ENCODE data around the gene AVL9.
"Not testable (repeated sequence)": the region's sequence is repeated elsewhere in the genome, so short reads cannot be mapped to it uniquely, and the experiment has no call there.

The AVL9 gene

DNA sequence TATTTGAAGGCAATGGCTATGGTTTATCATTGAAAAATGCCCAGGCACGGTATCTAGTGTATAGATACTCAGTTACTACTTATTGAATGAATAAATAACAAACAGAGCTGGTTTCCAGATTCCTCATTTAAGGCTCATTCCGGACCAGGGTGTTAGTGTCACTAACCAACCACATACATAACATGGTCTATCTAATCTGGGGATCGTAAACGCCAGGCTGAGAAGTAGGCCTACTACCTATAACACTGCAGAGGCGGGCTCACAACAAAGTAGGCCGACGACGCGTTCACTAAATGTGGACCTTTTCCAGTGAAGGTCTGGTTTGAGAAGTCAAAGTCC lies 5.5 kb upstream of the AVL9 start:
- H3K4me1 ChIP-seq (ENCODE audit: low read depth, poor library complexity, severe bottlenecking): peaks cover 8% of the 10 kb centered on the region
- peak overlapping the region; percentile 71 for H3K4me2 ChIP-seq
- no peak overlapping the region for H3K4me3 ChIP-seq (IDR thresholded peaks at IDR 0.05; ENCODE audit: insufficient read depth, low read depth, low read length)
- peak overlapping the region; percentile 77 for H3K27ac ChIP-seq
- H2AFZ ChIP-seq (ENCODE audit: low read depth): peak overlapping the region; percentile 97
- H4K20me1 ChIP-seq (ENCODE audit: insufficient read depth): no peaks in the 10 kb centered on the region
- H3K27me3 ChIP-seq (ENCODE audit: insufficient read depth, low read depth): no peaks in the 10 kb centered on the region
- H3K36me3 ChIP-seq (ENCODE audit: insufficient read depth): no peaks in the 10 kb centered on the region; the same call in 1 of the 2 replicates
- peaks cover 16% of the 10 kb centered on the region for H3K79me2 ChIP-seq (ENCODE audit: insufficient read depth, low read depth)
- H3K9ac ChIP-seq: peak overlapping the region; percentile 77
- TF ChIP-seq, protein P1, sequence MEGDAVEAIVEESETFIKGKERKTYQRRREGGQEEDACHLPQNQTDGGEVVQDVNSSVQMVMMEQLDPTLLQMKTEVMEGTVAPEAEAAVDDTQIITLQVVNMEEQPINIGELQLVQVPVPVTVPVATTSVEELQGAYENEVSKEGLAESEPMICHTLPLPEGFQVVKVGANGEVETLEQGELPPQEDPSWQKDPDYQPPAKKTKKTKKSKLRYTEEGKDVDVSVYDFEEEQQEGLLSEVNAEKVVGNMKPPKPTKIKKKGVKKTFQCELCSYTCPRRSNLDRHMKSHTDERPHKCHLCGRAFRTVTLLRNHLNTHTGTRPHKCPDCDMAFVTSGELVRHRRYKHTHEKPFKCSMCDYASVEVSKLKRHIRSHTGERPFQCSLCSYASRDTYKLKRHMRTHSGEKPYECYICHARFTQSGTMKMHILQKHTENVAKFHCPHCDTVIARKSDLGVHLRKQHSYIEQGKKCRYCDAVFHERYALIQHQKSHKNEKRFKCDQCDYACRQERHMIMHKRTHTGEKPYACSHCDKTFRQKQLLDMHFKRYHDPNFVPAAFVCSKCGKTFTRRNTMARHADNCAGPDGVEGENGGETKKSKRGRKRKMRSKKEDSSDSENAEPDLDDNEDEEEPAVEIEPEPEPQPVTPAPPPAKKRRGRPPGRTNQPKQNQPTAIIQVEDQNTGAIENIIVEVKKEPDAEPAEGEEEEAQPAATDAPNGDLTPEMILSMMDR (conservative IDR thresholded peaks at IDR 0.05; ENCODE audit: low read depth, low read length): no peak

DNA sequence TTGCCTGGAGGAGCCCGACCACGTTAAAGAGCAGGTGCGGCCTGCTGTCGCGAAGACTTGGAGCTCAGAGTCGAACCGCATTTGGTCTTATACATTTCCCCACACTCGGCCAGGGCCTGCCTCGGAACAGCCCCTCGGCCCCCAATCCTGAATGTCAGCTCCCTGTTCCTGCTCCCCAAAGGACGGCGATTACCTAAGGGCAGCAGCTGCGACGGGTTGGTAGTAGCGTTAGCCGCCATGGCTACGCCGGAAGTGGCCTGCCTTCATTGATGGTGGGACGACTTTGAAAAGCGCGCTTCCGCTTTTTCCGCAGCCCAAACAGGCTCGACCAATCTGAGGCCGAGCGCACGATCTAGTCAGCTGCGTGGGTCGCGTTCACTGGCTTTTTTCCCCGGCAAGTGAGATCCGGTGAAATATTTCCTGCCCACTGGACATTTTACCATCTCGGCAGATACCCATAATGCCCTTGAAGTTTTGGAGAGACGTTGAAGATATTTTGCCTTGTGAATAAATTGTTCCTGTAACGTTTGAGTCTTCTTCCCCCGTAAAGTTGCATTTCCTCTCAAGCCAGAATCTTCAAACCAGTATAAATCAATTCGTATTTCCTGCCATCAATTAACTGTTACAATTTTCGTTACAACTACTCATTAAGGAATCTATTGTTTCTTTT lies 5.0 kb upstream of the AVL9 start, which contains the start of gene LSM5:
Gene LSM5 (minus strand): TSS at position 254 of the 670 bp plus-strand sequence. CDS start 15 bp downstream, at position 239.
- H3K79me2 ChIP-seq (ENCODE audit: insufficient read depth, low read depth): peaks cover 16% of the 10 kb centered on the region
- H4K20me1 ChIP-seq (ENCODE audit: insufficient read depth): no peaks in the 10 kb centered on the region
- peak within 1 kb of the TSS; percentile 77 for H3K9ac ChIP-seq
- no peaks in the 10 kb centered on the region; the same call in 1 of the 2 replicates for H3K36me3 ChIP-seq (ENCODE audit: insufficient read depth)
- H3K4me3 ChIP-seq (IDR thresholded peaks at IDR 0.05; ENCODE audit: insufficient read depth, low read depth, low read length): no peak within 1 kb of the TSS
- peak within 1 kb of the TSS; percentile 77 for H3K27ac ChIP-seq
- TF ChIP-seq, protein P1 (conservative IDR thresholded peaks at IDR 0.05; ENCODE audit: low read depth, low read length): no peak
- H3K27me3 ChIP-seq (ENCODE audit: insufficient read depth, low read depth): no peaks in the 10 kb centered on the region
- peak within 1 kb of the TSS; percentile 97 for H2AFZ ChIP-seq (ENCODE audit: low read depth)
- peaks cover 9% of the 10 kb centered on the region for H3K4me1 ChIP-seq (ENCODE audit: low read depth, poor library complexity, severe bottlenecking)
- H3K4me2 ChIP-seq: peak within 1 kb of the TSS; percentile 73

DNA sequence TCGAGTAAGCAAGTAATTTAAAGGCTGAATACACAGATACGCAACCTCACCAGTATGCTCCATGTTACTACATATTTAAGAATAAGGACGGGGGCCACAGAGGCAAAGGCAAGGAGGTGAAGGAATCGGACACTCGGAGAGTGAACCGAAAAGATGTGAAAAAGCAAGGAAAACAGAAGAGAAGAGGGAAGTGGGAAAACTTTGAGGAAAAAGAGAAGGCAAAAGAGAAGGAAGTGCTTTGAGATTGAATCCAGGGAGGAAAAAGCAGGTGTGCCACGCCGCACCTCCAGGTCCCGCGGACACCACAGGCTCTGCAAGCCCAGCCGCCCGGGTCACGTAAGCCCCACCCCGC lies 367 bp upstream of the AVL9 start:
- Histone ChIP-seq H4K20me1 (ENCODE audit: insufficient read depth) (no peaks in the 10 kb centered on the region), H3K4me2 (peak overlapping the region; percentile 100), H2AFZ (ENCODE audit: low read depth) (peak overlapping the region; percentile 97), H3K4me1 (ENCODE audit: low read depth, poor library complexity, severe bottlenecking) (peaks cover 16% of the 10 kb centered on the region), H3K4me3 (IDR thresholded peaks at IDR 0.05; ENCODE audit: insufficient read depth, low read depth, low read length) (no peak overlapping the region), H3K27ac (0 out of 2 replicates have a peak overlapping the region, but pooled peaks have one; percentile 21), H3K79me2 (ENCODE audit: insufficient read depth, low read depth) (peaks cover 43% of the 10 kb centered on the region), H3K36me3 (ENCODE audit: insufficient read depth) (no peaks in the 10 kb centered on the region), H3K27me3 (ENCODE audit: insufficient read depth, low read depth) (no peaks in the 10 kb centered on the region), H3K9ac (peak overlapping the region; percentile 36; the same call in 1 of the 2 replicates)
- TF ChIP-seq, protein P1 (conservative IDR thresholded peaks at IDR 0.05; ENCODE audit: low read depth, low read length): no peak

DNA sequence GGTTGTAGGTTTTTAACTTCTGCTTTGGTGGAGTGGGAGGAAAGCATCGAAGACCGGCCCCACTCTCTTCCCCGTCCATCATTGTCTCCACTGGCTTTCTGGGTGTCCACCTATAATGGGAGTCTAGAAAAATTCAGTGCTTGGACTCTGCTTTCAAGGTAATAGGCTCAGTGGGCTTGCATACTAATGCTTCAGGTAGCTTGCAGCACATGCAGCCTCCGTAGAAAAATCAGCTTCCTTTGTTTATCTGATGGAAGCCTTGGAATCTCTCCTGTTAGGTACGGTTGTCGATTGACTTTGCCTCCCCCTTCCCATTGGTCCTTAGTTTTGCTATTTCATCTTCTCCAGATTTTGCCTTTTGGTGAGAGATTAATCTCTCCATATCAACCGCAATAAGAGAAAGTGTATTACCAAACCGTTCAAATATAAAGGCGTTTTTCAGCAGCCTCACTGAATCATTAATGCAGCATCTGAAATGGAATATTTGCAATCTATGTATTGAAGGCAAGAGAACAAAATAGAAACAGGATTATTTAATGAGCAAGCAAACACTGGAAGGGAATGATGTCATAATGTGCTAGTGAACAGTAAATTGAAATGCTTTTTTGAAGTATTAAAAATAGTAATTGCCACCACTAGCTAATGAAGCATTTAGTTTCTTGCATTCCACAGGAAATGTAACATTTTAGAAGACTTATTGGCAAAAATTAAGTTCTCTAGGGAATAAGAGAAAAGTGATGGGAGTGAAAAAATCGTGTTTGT lies 944 bp downstream of the AVL9 start:
- no peaks in the 10 kb centered on the region for H3K36me3 ChIP-seq (ENCODE audit: insufficient read depth)
- H3K9ac ChIP-seq: peak overlapping the region; percentile 87
- TF ChIP-seq, protein P1 (conservative IDR thresholded peaks at IDR 0.05; ENCODE audit: low read depth, low read length): no peak
- no peak overlapping the region for H3K4me3 ChIP-seq (IDR thresholded peaks at IDR 0.05; ENCODE audit: insufficient read depth, low read depth, low read length)
- H3K27me3 ChIP-seq (ENCODE audit: insufficient read depth, low read depth): no peaks in the 10 kb centered on the region
- peak overlapping the region; percentile 71; the same call in 1 of the 2 replicates for H3K27ac ChIP-seq
- peaks cover 54% of the 10 kb centered on the region for H3K79me2 ChIP-seq (ENCODE audit: insufficient read depth, low read depth)
- H3K4me2 ChIP-seq: peak overlapping the region; percentile 73
- H3K4me1 ChIP-seq (ENCODE audit: low read depth, poor library complexity, severe bottlenecking): peaks cover 26% of the 10 kb centered on the region
- no peaks in the 10 kb centered on the region for H4K20me1 ChIP-seq (ENCODE audit: insufficient read depth)
- H2AFZ ChIP-seq (ENCODE audit: low read depth): peak overlapping the region; percentile 85

DNA sequence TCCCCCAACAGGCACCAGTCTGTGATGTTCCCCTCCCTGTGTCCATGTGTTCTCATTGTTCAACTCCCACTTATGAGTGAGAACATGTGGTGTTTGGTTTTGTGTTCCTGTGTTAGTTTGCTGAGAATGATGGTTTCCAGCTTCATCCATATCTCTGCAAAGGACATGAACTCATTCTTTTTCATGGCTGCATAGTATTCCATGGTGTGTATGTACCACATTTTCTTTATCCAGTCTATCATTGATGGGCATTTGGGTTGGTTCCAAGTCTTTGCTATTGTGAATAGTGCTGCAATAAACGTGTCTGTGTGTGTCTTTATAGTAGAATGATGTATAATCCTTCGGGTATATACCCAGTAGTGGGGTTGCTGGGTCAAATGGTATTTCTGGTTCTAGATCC lies 4.5 kb downstream of the AVL9 start:
- Histone ChIP-seq H3K79me2 (ENCODE audit: insufficient read depth, low read depth) (peaks cover 84% of the 10 kb centered on the region), H3K4me1 (ENCODE audit: low read depth, poor library complexity, severe bottlenecking) (peaks cover 35% of the 10 kb centered on the region)
- H3K9ac ChIP-seq; H3K36me3 ChIP-seq (ENCODE audit: insufficient read depth); H3K27ac ChIP-seq; H3K4me3 ChIP-seq (IDR thresholded peaks at IDR 0.05; ENCODE audit: insufficient read depth, low read depth, low read length); H3K27me3 ChIP-seq (ENCODE audit: insufficient read depth, low read depth); H2AFZ ChIP-seq (ENCODE audit: low read depth); H3K4me2 ChIP-seq; H4K20me1 ChIP-seq (ENCODE audit: insufficient read depth): not testable (repeated sequence)

DNA sequence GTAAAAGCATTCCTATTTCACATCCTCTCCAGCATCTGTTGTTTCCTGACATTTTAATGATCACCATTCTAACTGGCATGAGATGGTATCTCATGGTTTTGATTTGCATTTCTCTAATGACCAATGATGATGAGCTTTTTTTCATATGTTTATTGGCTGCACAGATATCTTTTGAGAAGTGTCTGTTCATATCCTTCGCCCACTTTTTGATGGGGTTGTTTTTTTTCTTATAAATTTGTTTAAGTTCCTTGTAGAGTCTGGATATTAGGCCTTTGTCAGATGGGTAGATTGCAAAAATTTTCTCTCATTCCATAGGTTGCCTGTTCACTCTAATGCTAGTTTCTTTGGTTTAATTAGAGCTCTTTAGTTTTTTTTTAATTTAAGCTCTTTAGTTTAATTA lies 4.9 kb downstream of the AVL9 start:
- not testable (repeated sequence) for H3K27me3 ChIP-seq (ENCODE audit: insufficient read depth, low read depth); H3K4me3 ChIP-seq (IDR thresholded peaks at IDR 0.05; ENCODE audit: insufficient read depth, low read depth, low read length); H3K27ac ChIP-seq; H4K20me1 ChIP-seq (ENCODE audit: insufficient read depth); H3K36me3 ChIP-seq (ENCODE audit: insufficient read depth); H3K9ac ChIP-seq; H2AFZ ChIP-seq (ENCODE audit: low read depth)
- Histone ChIP-seq H3K79me2 (ENCODE audit: insufficient read depth, low read depth) (peaks cover 89% of the 10 kb centered on the region), H3K4me2 (peak overlapping the region; percentile 9; the same call in 1 of the 2 replicates), H3K4me1 (ENCODE audit: low read depth, poor library complexity, severe bottlenecking) (peaks cover 39% of the 10 kb centered on the region)
